Adrenal gland (tissue), 12 donors: Measurements from ENCODE around the gene TNS1. TPM values are rescaled to one million over a fixed set of nuclear protein-coding genes. Genes with fewer than 3 reads are reported as not detected.
A peak's percentile ranks its signal among the peaks of the same experiment; 100 is the strongest.

ENCODE experiments used
- DNase-seq, 7 donors: peaks; one replicate each; pipeline ENCODE4 v3.0.0-alpha.2; 2019 to 2020
- H3K27ac ChIP-seq, 5 donors: fragments of 200-600 bp; sonication (generic) in 4 of 5; 1 replicate in 3 of 5; 2 replicates in 2 of 5; pipeline versions ENCODE4 v1.5.1 to v1.8.0; 2016 to 2020; ENCODE audit warnings: mild to moderate bottlenecking in 1 of 5
- H3K27me3 ChIP-seq: fragments of 200-600 bp; 2 replicates; pipeline ENCODE4 v1.8.0; 2021
- H3K36me3 ChIP-seq, 2 donors: fragments of 200-600 bp; replicated peaks in 1 of 2; 1 replicate in 1 of 2; 2 replicates in 1 of 2; pipeline versions ENCODE4 v1.5.1 to v1.8.0; 2018 to 2022
- H3K4me1 ChIP-seq, 2 donors: fragments of 200-600 bp; replicated peaks in 1 of 2; 1 replicate in 1 of 2; 2 replicates in 1 of 2; pipeline versions ENCODE4 v1.5.1 to v1.8.0; 2018 to 2021
- H3K4me3 ChIP-seq, 4 donors: fragments of 200-600 bp; sonication (generic) in 3 of 4; one replicate each; pipeline ENCODE4 v1.5.1; 2016 to 2018
- H3K9me3 ChIP-seq, 3 donors: fragments of 200-600 bp; sonication (generic) in 1 of 3; replicated peaks in 1 of 3; 1 replicate in 2 of 3; 2 replicates in 1 of 3; pipeline versions ENCODE4 v1.5.1 to v1.8.0; 2016 to 2021
- POLR2A ChIP-seq, 2 donors: fragments of 450-650 bp; IDR thresholded peaks; one replicate each; pipeline ENCODE4 v1.6.1; 2017; ENCODE audit warnings: antibody characterized with exemption in 2 of 2, mild to moderate bottlenecking in 2 of 2, moderate library complexity in 1 of 2
- whole genome bisulfite sequencing, 4 donors: extraction: QIAGEN DNeasy Blood & Tissue Kit in 2 of 4; methylation state at CpG; one replicate each; pipeline versions ENCODE4 v1.1.5 to v1.1.7; 2013 to 2017; 5-methylcytosine and 5-hydroxymethylcytosine counted together
- intact Hi-C, 2 donors: fragments of 100-400 bp; cut with DNase I; formaldehyde crosslinking; loops; one replicate each; pipeline versions ENCODE4 v1.14.1 to v1.15.0; 2022 to 2023
- polyA plus RNA-seq, 3 donors: library from polyadenylated mRNA; stranded (reverse); fragments of 200-250 nt in 2 of 3; fragments of 350-450 nt in 1 of 3; fragmentation: Illumina TruSeq in 1 of 3; extraction: RNeasy Lipid Tissue Mini Kit (QIAGEN cat#74804) in 1 of 3; gene quantifications; one replicate each; pipeline ENCODE4 v1.2.3, GENCODE V29; 2013 to 2014
- total RNA-seq, 9 donors: library from RNA; depleted of rRNA in 4 of 9; stranded (reverse); fragments of >200 nt in 4 of 9; fragments of 120-200 nt in 1 of 9; fragmentation: NEBNext Ultra II Directional in 1 of 9; extraction: Animal tissue kit (Norgen Biotek cat#: 25700) in 1 of 9; gene quantifications; one replicate each; pipeline versions ENCODE4 v1.1.0 to v1.2.4, GENCODE V29; 2013 to 2023
- TF ChIP-seq, protein P1 (sequence below), 6 experiments: fragments of 450-650 bp in 4 of 6; fragments of 200-600 bp in 2 of 6; sonication (generic) in 1 of 6; IDR thresholded peaks; 1 replicate in 5 of 6; 2 replicates in 1 of 6; pipeline versions ENCODE4 v1.5.1 to v1.8.0; 2016 to 2021; ENCODE audit warnings: antibody characterized with exemption in 6 of 6, mild to moderate bottlenecking in 2 of 6, moderate library complexity in 1 of 6
- donor health status: healthy with polysubstance abuse.
- donor health status: Bipolar disorder and iron deficiency.
- donor health status: DM: yes; HTN: yes; CAD: no.
- donor health status: DM: no; HTN: no; CAD: no.
- donor health status: DM: no; HTN: no; CAD: no.
- donor health status: DM: yes; HTN: yes; CAD: no.

The TNS1 gene
- total and polyA plus RNA-seq, 12 donors = 34.1 to 341 (median 252) TPM

- intact Hi-C loops = no loop called here
- peaks cover 27 to 78% of the 10 kb centered on the region in 2 donors for H3K4me1 ChIP-seq
- 88 to 96% (median 95%) methylated on average over 6 of the region's 6 CpGs for WGBS, 4 donors
- H3K36me3 ChIP-seq = peaks cover 0 to 17% of the 10 kb centered on the region in 2 donors
- peak overlapping the region in 3 of 5 donors; percentile 16 to 90 (median 35) for H3K27ac ChIP-seq
- DNase-seq = peak in 1 of 7 donors; percentile 7
- no peak for TF ChIP-seq POLR2A (IDR thresholded peaks at IDR 0.05)
- TF ChIP-seq, protein P1, sequence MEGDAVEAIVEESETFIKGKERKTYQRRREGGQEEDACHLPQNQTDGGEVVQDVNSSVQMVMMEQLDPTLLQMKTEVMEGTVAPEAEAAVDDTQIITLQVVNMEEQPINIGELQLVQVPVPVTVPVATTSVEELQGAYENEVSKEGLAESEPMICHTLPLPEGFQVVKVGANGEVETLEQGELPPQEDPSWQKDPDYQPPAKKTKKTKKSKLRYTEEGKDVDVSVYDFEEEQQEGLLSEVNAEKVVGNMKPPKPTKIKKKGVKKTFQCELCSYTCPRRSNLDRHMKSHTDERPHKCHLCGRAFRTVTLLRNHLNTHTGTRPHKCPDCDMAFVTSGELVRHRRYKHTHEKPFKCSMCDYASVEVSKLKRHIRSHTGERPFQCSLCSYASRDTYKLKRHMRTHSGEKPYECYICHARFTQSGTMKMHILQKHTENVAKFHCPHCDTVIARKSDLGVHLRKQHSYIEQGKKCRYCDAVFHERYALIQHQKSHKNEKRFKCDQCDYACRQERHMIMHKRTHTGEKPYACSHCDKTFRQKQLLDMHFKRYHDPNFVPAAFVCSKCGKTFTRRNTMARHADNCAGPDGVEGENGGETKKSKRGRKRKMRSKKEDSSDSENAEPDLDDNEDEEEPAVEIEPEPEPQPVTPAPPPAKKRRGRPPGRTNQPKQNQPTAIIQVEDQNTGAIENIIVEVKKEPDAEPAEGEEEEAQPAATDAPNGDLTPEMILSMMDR (IDR thresholded peaks at IDR 0.05) = no peak
- no peaks in the 10 kb centered on the region for H3K9me3 ChIP-seq
- H3K27me3 ChIP-seq = no peaks in the 10 kb centered on the region
- no peak overlapping the region for H3K4me3 ChIP-seq
Observed at GRCh38 chr2:217976301-217976700, 26.5 kb downstream of the TNS1 start.

DNA sequence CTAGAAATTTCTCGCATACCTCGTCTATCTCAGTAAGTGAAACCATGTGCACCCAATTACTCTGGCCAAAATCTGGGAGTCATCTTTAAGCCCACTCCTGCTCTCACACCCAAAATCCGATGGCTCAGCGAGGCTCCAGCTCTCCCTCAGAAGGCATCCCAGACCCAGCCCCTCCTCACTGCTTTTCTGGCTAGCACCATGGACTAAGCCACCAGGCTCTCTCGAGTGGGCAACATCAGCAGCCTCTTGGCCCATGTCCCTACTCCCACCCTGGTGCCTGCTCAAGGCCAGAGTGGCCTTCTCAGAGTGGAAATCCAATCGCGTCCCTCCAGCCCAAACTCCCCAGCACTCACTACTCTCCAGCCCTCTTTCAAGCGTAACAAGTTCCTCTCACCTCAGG is 27.2 kb downstream of the TNS1 start:
- TF ChIP-seq POLR2A (IDR thresholded peaks at IDR 0.05) = no peak
- TF ChIP-seq, protein P1 (IDR thresholded peaks at IDR 0.05) = no peak
- peak in 1 of 7 donors; percentile 12 for DNase-seq
- Histone ChIP-seq H3K27ac (peak overlapping the region in 2 of 5 donors; percentile 35 to 90), H3K4me1 (peaks cover 24 to 71% of the 10 kb centered on the region in 2 donors), H3K4me3 (no peak overlapping the region), H3K36me3 (peaks cover 0 to 17% of the 10 kb centered on the region in 2 donors), H3K9me3 (no peaks in the 10 kb centered on the region), H3K27me3 (no peaks in the 10 kb centered on the region)
- WGBS, 4 donors = 68 to 83% (median 80%) methylated on average over 8 of the region's 8 CpGs
- intact Hi-C loops = no loop called here

DNA sequence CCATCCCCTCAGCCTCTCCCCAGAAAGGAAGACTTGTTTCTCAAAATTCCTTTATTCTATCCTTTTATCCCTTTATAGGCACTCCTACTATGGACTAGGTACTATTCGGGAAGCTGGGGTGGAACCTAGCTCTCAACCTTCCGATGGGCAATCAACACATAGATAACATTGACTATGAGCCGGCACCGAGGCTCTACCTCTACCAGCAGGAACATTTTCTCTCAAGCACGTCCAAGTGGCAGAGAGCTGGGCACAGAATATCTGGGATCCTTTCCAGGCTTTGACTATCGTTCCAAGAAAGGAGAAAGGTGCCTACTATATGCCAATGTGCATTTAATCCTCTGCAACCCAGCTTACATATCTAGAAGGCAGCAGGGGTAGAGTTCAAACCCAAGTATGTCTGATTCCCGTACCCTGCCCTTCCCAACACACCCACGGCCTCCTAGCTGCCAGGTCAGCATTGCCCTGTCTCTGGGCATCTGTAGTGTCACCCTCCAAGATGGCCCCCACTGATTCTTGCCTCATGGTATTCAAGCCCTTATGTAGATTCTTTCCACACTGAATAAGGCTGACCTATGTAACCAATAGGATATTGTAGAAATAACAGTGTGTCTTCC is 28.3 kb downstream of the TNS1 start:
- peaks cover 18 to 62% of the 10 kb centered on the region in 2 donors for H3K4me1 ChIP-seq
- peak in 2 of 7 donors; percentile 10 to 29 for DNase-seq
- TF ChIP-seq POLR2A (IDR thresholded peaks at IDR 0.05) = no peak
- TF ChIP-seq, protein P1 (IDR thresholded peaks at IDR 0.05) = no peak
- peak overlapping the region in 2 of 5 donors; percentile 35 to 90 for H3K27ac ChIP-seq
- intact Hi-C loops = no loop called here
- H3K36me3 ChIP-seq = peaks cover 0 to 17% of the 10 kb centered on the region in 2 donors
- no peaks in the 10 kb centered on the region for H3K9me3 ChIP-seq
- no peak overlapping the region for H3K4me3 ChIP-seq
- H3K27me3 ChIP-seq = no peaks in the 10 kb centered on the region
- WGBS, 4 donors = 43 to 58% (median 52%) methylated on average over 8 of the region's 8 CpGs

- H3K27ac ChIP-seq = peak overlapping the region in 4 of 5 donors; percentile 16 to 90 (median 49)
- peaks cover 13 to 67% of the 10 kb centered on the region in 2 donors for H3K4me1 ChIP-seq
- TF ChIP-seq, protein P1 (IDR thresholded peaks at IDR 0.05) = no peak
- TF ChIP-seq POLR2A (IDR thresholded peaks at IDR 0.05) = no peak
- H3K36me3 ChIP-seq = peaks cover 0 to 17% of the 10 kb centered on the region in 2 donors
- intact Hi-C loops = no loop called here
- no peaks in the 10 kb centered on the region for H3K9me3 ChIP-seq
- WGBS, 4 donors = 77 to 92% (median 86%) methylated on average over 11 of the region's 11 CpGs
- H3K27me3 ChIP-seq = no peaks in the 10 kb centered on the region
- H3K4me3 ChIP-seq = no peak overlapping the region
- DNase-seq = peak in 2 of 7 donors; percentile 6 to 19
Observed at GRCh38 chr2:217973008-217973787, 29.6 kb downstream of the TNS1 start.
